ENCODE results near the gene COL4A2.

COL4A2 gene

GRCh38 chr13:110490009-110490770 is 183.1 kb downstream of the COL4A2 start:
- no peak for DNase-seq (ENCODE audit: low read depth)
- no peak overlapping the region for H3K4me3 ChIP-seq (ENCODE audit: low read depth, low read length)
- no peak for TF ChIP-seq CTCF (IDR thresholded peaks at IDR 0.05; ENCODE audit: insufficient read depth, low read depth, low read length, missing control alignments)

- TF ChIP-seq CTCF (IDR thresholded peaks at IDR 0.05; ENCODE audit: insufficient read depth, low read depth, low read length, missing control alignments), result no peak
- H3K4me3 ChIP-seq (ENCODE audit: low read depth, low read length), result no peak overlapping the region
- no peak for DNase-seq (ENCODE audit: low read depth)
Observed at GRCh38 chr13:110491869-110492678, 185.0 kb downstream of the COL4A2 start.

GRCh38 chr13:110492679-110493593 is 185.9 kb downstream of the COL4A2 start:
- no peak for DNase-seq (ENCODE audit: low read depth)
- TF ChIP-seq CTCF (IDR thresholded peaks at IDR 0.05; ENCODE audit: insufficient read depth, low read depth, low read length, missing control alignments), result no peak
- no peak overlapping the region for H3K4me3 ChIP-seq (ENCODE audit: low read depth, low read length)

- no peak overlapping the region for H3K4me3 ChIP-seq (ENCODE audit: low read depth, low read length)
- TF ChIP-seq CTCF (IDR thresholded peaks at IDR 0.05; ENCODE audit: insufficient read depth, low read depth, low read length, missing control alignments), result no peak
- no peak for DNase-seq (ENCODE audit: low read depth)
Observed at GRCh38 chr13:110493613-110494012, 186.5 kb downstream of the COL4A2 start.

GRCh38 chr13:110495376-110495775 is 188.3 kb downstream of the COL4A2 start:
- DNase-seq (ENCODE audit: low read depth), result no peak
- H3K4me3 ChIP-seq (ENCODE audit: low read depth, low read length), result no peak overlapping the region
- no peak for TF ChIP-seq CTCF (IDR thresholded peaks at IDR 0.05; ENCODE audit: insufficient read depth, low read depth, low read length, missing control alignments)

GRCh38 chr13:110495881-110496280 is 188.8 kb downstream of the COL4A2 start:
- no peak overlapping the region for H3K4me3 ChIP-seq (ENCODE audit: low read depth, low read length)
- DNase-seq (ENCODE audit: low read depth), result no peak
- TF ChIP-seq CTCF (IDR thresholded peaks at IDR 0.05; ENCODE audit: insufficient read depth, low read depth, low read length, missing control alignments), result no peak
